PFSK-1 (cell line): ENCODE measurements around the gene NKAIN2.

Experiments
- REST ChIP-seq, 2 experiments: IDR thresholded peaks; 2 replicates each; pipeline versions ENCODE4 v1.6.1 to v1.8.0; 2011 to 2012; ENCODE audit warnings: low read depth in 2 of 2, low read length in 2 of 2, control low read depth in 1 of 2, inconsistent platforms in 1 of 2, mild to moderate bottlenecking in 1 of 2, moderate library complexity in 1 of 2; ENCODE audit not compliant: insufficient read depth in 1 of 2
- TAF1 ChIP-seq: IDR thresholded peaks from 2 replicates; pipeline ENCODE4 v1.6.1; 2012; ENCODE audit warnings: low read length, control low read depth, borderline replicate concordance; ENCODE audit not compliant: insufficient read depth

GRCh38 chr6:124053315-124053714 lies 249.7 kb downstream of the NKAIN2 start:
- TF ChIP-seq REST (IDR thresholded peaks at IDR 0.05; ENCODE audit: insufficient read depth in 1 of 2, low read depth in 2 of 2, low read length in 2 of 2): no peak
- no peak for TF ChIP-seq TAF1
